ENCODE measurements around the gene CREB3L1.

The CREB3L1 gene

GRCh38 chr11:46332568-46333393 lies 55.3 kb downstream of the CREB3L1 start:
- no peak overlapping the region for H3K27ac ChIP-seq (ENCODE audit: low read depth, low read length)
- H3K4me3 ChIP-seq (ENCODE audit: low read depth in 1 of 2, low read length in 2 of 2) = peak overlapping the region in 1 of 2 donors; percentile 34
- no peak overlapping the region for H3K9ac ChIP-seq (ENCODE audit: low read length)
- no peaks in the 10 kb centered on the region for H3K9me3 ChIP-seq (ENCODE audit: low read length)
- H3K27me3 ChIP-seq (ENCODE audit: control insufficient read depth in 1 of 2, insufficient read depth in 2 of 2, low read length in 2 of 2) = peaks cover 22 to 37% of the 10 kb centered on the region in 2 donors
- no peaks in the 10 kb centered on the region for H3K36me3 ChIP-seq (ENCODE audit: insufficient read depth, low read length)
- peaks cover under 1% of the 10 kb centered on the region for H3K4me1 ChIP-seq (ENCODE audit: insufficient read depth, low read length)

- no peak overlapping the region for H3K9ac ChIP-seq (ENCODE audit: low read length)
- peak overlapping the region in 1 of 2 donors; percentile 34 for H3K4me3 ChIP-seq (ENCODE audit: low read depth in 1 of 2, low read length in 2 of 2)
- H3K27me3 ChIP-seq (ENCODE audit: control insufficient read depth in 1 of 2, insufficient read depth in 2 of 2, low read length in 2 of 2) = peaks cover 22 to 37% of the 10 kb centered on the region in 2 donors
- peaks cover 8% of the 10 kb centered on the region for H3K4me1 ChIP-seq (ENCODE audit: insufficient read depth, low read length)
- no peaks in the 10 kb centered on the region for H3K36me3 ChIP-seq (ENCODE audit: insufficient read depth, low read length)
- H3K27ac ChIP-seq (ENCODE audit: low read depth, low read length) = no peak overlapping the region
- no peaks in the 10 kb centered on the region for H3K9me3 ChIP-seq (ENCODE audit: low read length)
Measured at GRCh38 chr11:46333394-46333947, 56.0 kb downstream of the CREB3L1 start.

DNA sequence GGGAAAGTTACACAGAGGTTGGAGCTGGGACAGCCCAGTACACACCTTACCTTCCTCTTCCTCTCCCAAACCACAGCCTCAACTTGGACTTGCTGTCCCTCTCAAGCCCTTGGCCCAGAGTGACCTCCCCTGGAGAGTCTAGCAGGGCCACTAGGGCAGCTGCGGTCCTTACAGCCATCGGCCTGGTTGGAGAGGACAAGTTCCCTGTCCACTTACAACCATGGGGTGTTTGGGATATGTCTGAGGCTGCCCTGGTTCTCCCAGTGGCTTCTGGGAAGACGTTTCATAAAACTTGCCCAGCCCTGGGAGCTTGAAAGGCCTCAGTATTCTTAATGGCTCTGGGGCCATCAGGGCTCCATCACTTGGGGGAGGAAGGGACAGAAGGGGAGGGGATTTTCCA lies 56.7 kb downstream of the CREB3L1 start:
- no peak overlapping the region for H3K27ac ChIP-seq (ENCODE audit: low read depth, low read length)
- no peak overlapping the region for H3K9ac ChIP-seq (ENCODE audit: low read length)
- H3K4me1 ChIP-seq (ENCODE audit: insufficient read depth, low read length) = peaks cover 15% of the 10 kb centered on the region
- H3K36me3 ChIP-seq (ENCODE audit: insufficient read depth, low read length) = no peaks in the 10 kb centered on the region
- peaks cover 22 to 37% of the 10 kb centered on the region in 2 donors for H3K27me3 ChIP-seq (ENCODE audit: control insufficient read depth in 1 of 2, insufficient read depth in 2 of 2, low read length in 2 of 2)
- H3K9me3 ChIP-seq (ENCODE audit: low read length) = no peaks in the 10 kb centered on the region
- H3K4me3 ChIP-seq (ENCODE audit: low read depth in 1 of 2, low read length in 2 of 2) = no peak overlapping the region

GRCh38 chr11:46335271-46335670 lies 57.8 kb downstream of the CREB3L1 start:
- H3K36me3 ChIP-seq (ENCODE audit: insufficient read depth, low read length) = no peaks in the 10 kb centered on the region
- H3K27me3 ChIP-seq (ENCODE audit: control insufficient read depth in 1 of 2, insufficient read depth in 2 of 2, low read length in 2 of 2) = peaks cover 16 to 37% of the 10 kb centered on the region in 2 donors
- H3K27ac ChIP-seq (ENCODE audit: low read depth, low read length) = no peak overlapping the region
- no peak overlapping the region for H3K4me3 ChIP-seq (ENCODE audit: low read depth in 1 of 2, low read length in 2 of 2)
- H3K4me1 ChIP-seq (ENCODE audit: insufficient read depth, low read length) = peaks cover 21% of the 10 kb centered on the region
- no peak overlapping the region for H3K9ac ChIP-seq (ENCODE audit: low read length)
- H3K9me3 ChIP-seq (ENCODE audit: low read length) = no peaks in the 10 kb centered on the region

GRCh38 chr11:46335890-46336562 lies 58.6 kb downstream of the CREB3L1 start:
- H3K4me3 ChIP-seq (ENCODE audit: low read depth in 1 of 2, low read length in 2 of 2) = no peak overlapping the region
- no peak overlapping the region for H3K9ac ChIP-seq (ENCODE audit: low read length)
- H3K4me1 ChIP-seq (ENCODE audit: insufficient read depth, low read length) = peaks cover 21% of the 10 kb centered on the region
- no peaks in the 10 kb centered on the region for H3K9me3 ChIP-seq (ENCODE audit: low read length)
- H3K27me3 ChIP-seq (ENCODE audit: control insufficient read depth in 1 of 2, insufficient read depth in 2 of 2, low read length in 2 of 2) = peaks cover 16 to 32% of the 10 kb centered on the region in 2 donors
- no peaks in the 10 kb centered on the region for H3K36me3 ChIP-seq (ENCODE audit: insufficient read depth, low read length)
- no peak overlapping the region for H3K27ac ChIP-seq (ENCODE audit: low read depth, low read length)

- Histone ChIP-seq H3K9ac (ENCODE audit: low read length) (no peak overlapping the region), H3K36me3 (ENCODE audit: insufficient read depth, low read length) (no peaks in the 10 kb centered on the region), H3K27me3 (ENCODE audit: control insufficient read depth in 1 of 2, insufficient read depth in 2 of 2, low read length in 2 of 2) (peaks cover 10 to 26% of the 10 kb centered on the region in 2 donors), H3K9me3 (ENCODE audit: low read length) (no peaks in the 10 kb centered on the region), H3K27ac (ENCODE audit: low read depth, low read length) (no peak overlapping the region), H3K4me3 (ENCODE audit: low read depth in 1 of 2, low read length in 2 of 2) (no peak overlapping the region), H3K4me1 (ENCODE audit: insufficient read depth, low read length) (peaks cover 21% of the 10 kb centered on the region)
Measured at GRCh38 chr11:46336563-46337180, 59.2 kb downstream of the CREB3L1 start.

GRCh38 chr11:46337626-46338345 lies 60.3 kb downstream of the CREB3L1 start:
- Histone ChIP-seq H3K9me3 (ENCODE audit: low read length) (no peaks in the 10 kb centered on the region), H3K27me3 (ENCODE audit: control insufficient read depth in 1 of 2, insufficient read depth in 2 of 2, low read length in 2 of 2) (peaks cover 0 to 14% of the 10 kb centered on the region in 2 donors), H3K36me3 (ENCODE audit: insufficient read depth, low read length) (no peaks in the 10 kb centered on the region), H3K9ac (ENCODE audit: low read length) (no peak overlapping the region), H3K4me1 (ENCODE audit: insufficient read depth, low read length) (peaks cover 21% of the 10 kb centered on the region), H3K27ac (ENCODE audit: low read depth, low read length) (no peak overlapping the region), H3K4me3 (ENCODE audit: low read depth in 1 of 2, low read length in 2 of 2) (no peak overlapping the region)

- Histone ChIP-seq H3K4me1 (ENCODE audit: insufficient read depth, low read length) (peaks cover 21% of the 10 kb centered on the region), H3K9ac (ENCODE audit: low read length) (no peak overlapping the region), H3K27me3 (ENCODE audit: control insufficient read depth in 1 of 2, insufficient read depth in 2 of 2, low read length in 2 of 2) (peaks cover 0 to 6% of the 10 kb centered on the region in 2 donors), H3K9me3 (ENCODE audit: low read length) (no peaks in the 10 kb centered on the region), H3K27ac (ENCODE audit: low read depth, low read length) (peak overlapping the region; percentile 57), H3K36me3 (ENCODE audit: insufficient read depth, low read length) (no peaks in the 10 kb centered on the region), H3K4me3 (ENCODE audit: low read depth in 1 of 2, low read length in 2 of 2) (peak overlapping the region; percentile 4 to 22)
Measured at GRCh38 chr11:46338636-46338987, 61.1 kb downstream of the CREB3L1 start.

- Histone ChIP-seq H3K9ac (ENCODE audit: low read length) (no peak overlapping the region), H3K36me3 (ENCODE audit: insufficient read depth, low read length) (no peaks in the 10 kb centered on the region), H3K4me3 (ENCODE audit: low read depth in 1 of 2, low read length in 2 of 2) (peak overlapping the region; percentile 4 to 22), H3K4me1 (ENCODE audit: insufficient read depth, low read length) (peaks cover 21% of the 10 kb centered on the region), H3K9me3 (ENCODE audit: low read length) (no peaks in the 10 kb centered on the region), H3K27ac (ENCODE audit: low read depth, low read length) (peak overlapping the region; percentile 57), H3K27me3 (ENCODE audit: control insufficient read depth in 1 of 2, insufficient read depth in 2 of 2, low read length in 2 of 2) (peaks cover 0 to 1% of the 10 kb centered on the region in 2 donors)
Measured at GRCh38 chr11:46338988-46339666, 61.7 kb downstream of the CREB3L1 start.

- Histone ChIP-seq H3K4me3 (ENCODE audit: low read depth in 1 of 2, low read length in 2 of 2) (no peak overlapping the region), H3K9me3 (ENCODE audit: low read length) (no peaks in the 10 kb centered on the region), H3K27me3 (ENCODE audit: control insufficient read depth in 1 of 2, insufficient read depth in 2 of 2, low read length in 2 of 2) (no peaks in the 10 kb centered on the region), H3K36me3 (ENCODE audit: insufficient read depth, low read length) (no peaks in the 10 kb centered on the region), H3K27ac (ENCODE audit: low read depth, low read length) (peak overlapping the region; percentile 22), H3K9ac (ENCODE audit: low read length) (no peak overlapping the region), H3K4me1 (ENCODE audit: insufficient read depth, low read length) (peaks cover 21% of the 10 kb centered on the region)
Measured at GRCh38 chr11:46339816-46340215, 62.4 kb downstream of the CREB3L1 start.

Measured in muscle layer of colon (tissue), 2 donors.